ENCODE results near the gene HLA-G. TPM values are rescaled to one million over a fixed set of nuclear protein-coding genes. Genes with fewer than 3 reads are reported as not detected.

HLA-G gene
- total RNA-seq, 1 donor from 2014 or later, result not detected

DNA sequence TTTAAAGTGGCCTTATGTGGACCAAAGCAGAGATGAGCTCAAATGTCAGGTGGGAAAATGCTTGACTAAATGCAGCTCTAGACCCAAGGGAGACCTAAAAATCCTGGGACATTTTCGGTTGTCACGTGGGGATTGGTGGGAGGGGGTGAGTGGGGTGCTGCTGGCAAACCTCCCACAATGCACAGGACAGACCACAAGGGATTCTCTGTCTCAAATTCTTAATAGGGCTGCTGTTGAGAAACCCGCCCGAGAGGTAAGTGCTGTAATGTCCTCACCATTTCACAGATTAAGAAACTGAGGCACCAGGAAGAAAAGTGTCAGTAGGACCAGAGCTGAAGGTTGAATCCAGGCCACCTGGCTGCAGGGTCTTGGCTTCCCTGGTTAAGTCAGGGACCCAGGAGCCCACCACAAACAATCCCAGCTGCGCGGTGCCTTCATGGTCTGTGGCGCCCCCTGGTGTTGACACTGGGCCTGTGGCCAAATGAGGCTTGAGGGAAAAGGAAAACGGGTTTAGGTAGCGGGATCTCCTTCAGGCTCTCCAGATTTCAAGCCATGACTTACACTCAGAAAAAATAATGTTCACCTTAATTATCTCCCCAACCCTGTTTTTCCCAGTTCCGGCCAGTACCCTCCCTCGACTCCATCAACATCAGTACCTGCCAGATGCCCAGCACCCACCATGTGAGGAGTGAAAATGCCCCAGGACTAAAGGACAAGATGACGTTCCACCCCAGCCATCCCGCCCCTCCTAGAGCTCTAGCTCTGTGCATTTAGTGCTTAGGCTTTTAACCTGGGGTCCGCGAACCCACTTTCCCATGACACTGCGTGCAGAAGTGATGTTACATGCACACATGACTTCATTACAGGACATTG lies 7.2 kb downstream of the HLA-G start:
- peak; percentile 90 for TF ChIP-seq CTCF (IDR thresholded peaks at IDR 0.05; ENCODE audit: partially characterized antibody, unreplicated experiment)
- DNase-seq, result peak; percentile 72
- peaks cover 7% of the 10 kb centered on the region for H3K36me3 Mint-ChIP-seq (ENCODE audit: unreplicated experiment)
- no peaks in the 10 kb centered on the region for H3K9me3 Mint-ChIP-seq (ENCODE audit: unreplicated experiment)
- H3K27me3 Mint-ChIP-seq (ENCODE audit: unreplicated experiment), result peaks cover 6% of the 10 kb centered on the region
- H3K27ac Mint-ChIP-seq (ENCODE audit: unreplicated experiment), result no peak overlapping the region
- no peak overlapping the region for H3K4me3 Mint-ChIP-seq (ENCODE audit: unreplicated experiment)
- peaks cover 2% of the 10 kb centered on the region for H3K4me1 Mint-ChIP-seq (ENCODE audit: low read depth, unreplicated experiment)

DNA sequence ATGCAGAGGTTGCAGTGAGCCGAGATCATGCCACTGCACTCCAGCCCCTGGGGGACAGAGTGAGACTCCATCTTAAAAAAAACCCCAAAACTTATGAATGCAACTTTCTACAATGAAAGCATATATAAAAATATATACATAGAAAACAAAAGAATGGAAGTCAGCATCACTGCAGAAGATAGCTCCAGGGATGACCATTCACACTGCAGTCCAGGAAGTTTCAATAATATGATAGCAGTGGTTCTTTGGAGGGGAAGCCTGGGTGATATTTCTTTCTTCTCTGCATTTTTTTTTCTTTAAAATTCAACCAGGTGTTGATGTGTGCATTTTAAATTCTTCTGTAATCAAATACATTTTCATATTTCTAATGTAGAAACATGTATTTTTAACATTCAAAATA lies 12.3 kb downstream of the HLA-G start:
- no peak overlapping the region for H3K4me3 Mint-ChIP-seq (ENCODE audit: unreplicated experiment)
- no peaks in the 10 kb centered on the region for H3K36me3 Mint-ChIP-seq (ENCODE audit: unreplicated experiment)
- no peaks in the 10 kb centered on the region for H3K9me3 Mint-ChIP-seq (ENCODE audit: unreplicated experiment)
- H3K4me1 Mint-ChIP-seq (ENCODE audit: low read depth, unreplicated experiment), result peaks cover 2% of the 10 kb centered on the region
- peaks cover 3% of the 10 kb centered on the region for H3K27me3 Mint-ChIP-seq (ENCODE audit: unreplicated experiment)
- no peak for TF ChIP-seq CTCF (IDR thresholded peaks at IDR 0.05; ENCODE audit: partially characterized antibody, unreplicated experiment)
- no peak for DNase-seq
- H3K27ac Mint-ChIP-seq (ENCODE audit: unreplicated experiment), result no peak overlapping the region

- H3K4me1 Mint-ChIP-seq (ENCODE audit: low read depth, unreplicated experiment), result peaks cover 2% of the 10 kb centered on the region
- no peak for DNase-seq
- H3K27me3 Mint-ChIP-seq (ENCODE audit: unreplicated experiment), result peaks cover 3% of the 10 kb centered on the region
- no peak for TF ChIP-seq CTCF (IDR thresholded peaks at IDR 0.05; ENCODE audit: partially characterized antibody, unreplicated experiment)
- no peak overlapping the region for H3K4me3 Mint-ChIP-seq (ENCODE audit: unreplicated experiment)
- no peaks in the 10 kb centered on the region for H3K9me3 Mint-ChIP-seq (ENCODE audit: unreplicated experiment)
- no peaks in the 10 kb centered on the region for H3K36me3 Mint-ChIP-seq (ENCODE audit: unreplicated experiment)
- no peak overlapping the region for H3K27ac Mint-ChIP-seq (ENCODE audit: unreplicated experiment)
These were observed 13.4 kb downstream of the HLA-G start for GRCh38 chr6:29841030-29841429.

DNA sequence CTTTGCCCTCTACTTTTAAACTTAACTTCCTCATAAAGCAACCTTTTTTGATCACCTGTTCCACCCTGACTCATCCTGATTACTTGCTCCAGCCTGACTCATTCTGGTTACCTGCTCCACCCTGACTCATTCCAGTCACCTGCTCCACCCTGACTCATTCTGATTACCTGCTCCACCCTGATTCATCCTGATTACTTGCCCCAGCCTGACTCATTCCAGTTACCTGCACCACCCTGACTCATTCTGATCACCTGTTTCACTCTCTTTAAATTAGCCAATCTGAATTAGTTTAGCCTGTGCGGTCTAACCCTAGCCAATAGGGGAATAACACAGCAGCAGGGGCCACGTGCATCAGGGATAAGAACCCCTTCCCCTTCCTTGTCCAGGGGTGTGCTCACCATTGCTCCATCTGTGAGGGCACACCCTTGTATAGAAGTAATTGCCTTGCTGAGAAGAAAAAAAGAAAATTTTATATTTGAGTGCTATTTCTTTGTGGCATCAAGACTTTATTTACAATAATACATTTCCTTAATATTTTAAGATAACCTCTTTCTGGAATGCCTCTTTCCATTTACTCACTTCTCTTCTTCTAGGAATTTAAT lies 17.9 kb downstream of the HLA-G start:
- Mint-ChIP-seq H3K9me3 (ENCODE audit: unreplicated experiment) (no peaks in the 10 kb centered on the region), H3K27me3 (ENCODE audit: unreplicated experiment) (no peaks in the 10 kb centered on the region), H3K4me1 (ENCODE audit: low read depth, unreplicated experiment) (no peaks in the 10 kb centered on the region), H3K4me3 (ENCODE audit: unreplicated experiment) (no peak overlapping the region), H3K27ac (ENCODE audit: unreplicated experiment) (no peak overlapping the region), H3K36me3 (ENCODE audit: unreplicated experiment) (no peaks in the 10 kb centered on the region)
- no peak for DNase-seq
- TF ChIP-seq CTCF (IDR thresholded peaks at IDR 0.05; ENCODE audit: partially characterized antibody, unreplicated experiment), result no peak
